HepG2 (cell line): Measurements from ENCODE around the gene RASSF7. TPM values are rescaled to one million over a fixed set of nuclear protein-coding genes. Genes with fewer than 3 reads are reported as not detected.

ENCODE experiments used
- ATF7 ChIP-seq, 2 experiments: fragments of 450-650 bp in 1 of 2; sonication (generic) in 1 of 2; formaldehyde crosslinking in 1 of 2; IDR thresholded peaks; 2 replicates each; pipeline versions ENCODE4 v1.4.0 to v1.6.1; 2016 to 2020; ENCODE audit warnings: antibody characterized with exemption in 1 of 2, mild to moderate bottlenecking in 1 of 2, missing genetic modification reagents in 1 of 2
- CBFB ChIP-seq: sonication (generic); formaldehyde crosslinking; IDR thresholded peaks from 2 replicates; pipeline ENCODE4 v1.4.0; 2020; ENCODE audit warnings: missing genetic modification reagents
- CHD2 ChIP-seq: IDR thresholded peaks from 2 replicates; pipeline ENCODE4 v1.6.1; 2011; ENCODE audit warnings: low read depth, low read length, improper control_type of control experiment
- DR1 ChIP-seq: sonication (generic); formaldehyde crosslinking; IDR thresholded peaks from 2 replicates; pipeline ENCODE4 v1.8.0; 2021; ENCODE audit warnings: mild to moderate bottlenecking, missing genetic modification reagents, inconsistent platforms
- ELF3 ChIP-seq: IDR thresholded peaks from 2 replicates; pipeline ENCODE4 v1.6.1; 2016; ENCODE audit warnings: missing genetic modification reagents, missing compliant biosample characterization
- ELF4 ChIP-seq: sonication (generic); formaldehyde crosslinking; IDR thresholded peaks from 2 replicates; pipeline ENCODE4 v1.5.0; 2020; ENCODE audit warnings: missing genetic modification reagents, mild to moderate bottlenecking, moderate library complexity, borderline replicate concordance
- ISL2 ChIP-seq: sonication (generic); formaldehyde crosslinking; IDR thresholded peaks from 2 replicates; pipeline ENCODE4 v1.5.0; 2020; ENCODE audit warnings: missing genetic modification reagents
- ISX ChIP-seq: sonication (generic); formaldehyde crosslinking; conservative IDR thresholded peaks from 2 replicates; pipeline ENCODE4 v1.5.0; 2020; ENCODE audit warnings: missing genetic modification reagents
- KDM5B ChIP-seq: sonication (generic); formaldehyde crosslinking; IDR thresholded peaks from 2 replicates; pipeline ENCODE4 v1.4.0; 2020; ENCODE audit warnings: missing genetic modification reagents, mild to moderate bottlenecking, borderline replicate concordance
- KLF13 ChIP-seq: sonication (generic); formaldehyde crosslinking; IDR thresholded peaks from 2 replicates; pipeline ENCODE4 v1.4.0; 2020; ENCODE audit warnings: mild to moderate bottlenecking, missing genetic modification reagents
- MAZ ChIP-seq, 2 experiments: sonication (generic) in 1 of 2; formaldehyde crosslinking in 1 of 2; IDR thresholded peaks; 2 replicates each; pipeline versions ENCODE4 v1.5.0 to v1.6.1; 2012 to 2020; ENCODE audit warnings: low read depth in 2 of 2, mild to moderate bottlenecking in 2 of 2, borderline replicate concordance in 1 of 2, improper control_type of control experiment in 1 of 2, low read length in 1 of 2, missing genetic modification reagents in 1 of 2, moderate library complexity in 1 of 2
- NRL ChIP-seq: sonication (generic); formaldehyde crosslinking; IDR thresholded peaks from 2 replicates; pipeline ENCODE4 v1.5.0; 2020; ENCODE audit warnings: missing genetic modification reagents, mild to moderate bottlenecking, moderate library complexity, borderline replicate concordance
- RBFOX2 ChIP-seq: fragments of 200-400 bp; formaldehyde crosslinking; IDR thresholded peaks from 2 replicates; pipeline ENCODE4 v1.6.1; 2017; ENCODE audit warnings: low read depth, mild to moderate bottlenecking, low read length
- SALL1 ChIP-seq: sonication (generic); formaldehyde crosslinking; IDR thresholded peaks from 2 replicates; pipeline ENCODE4 v1.8.0; 2022; ENCODE audit warnings: mild to moderate bottlenecking, missing genetic modification reagents
- SUZ12 ChIP-seq: fragments of 150-350 bp; IDR thresholded peaks from 2 replicates; pipeline ENCODE4 v1.6.1; 2014; ENCODE audit warnings: low read depth, low read length
- TAF1 ChIP-seq: sonication (generic); formaldehyde crosslinking; IDR thresholded peaks from 2 replicates; pipeline ENCODE4 v1.4.0; 2020; ENCODE audit warnings: missing genetic modification reagents
- TCF7 ChIP-seq: sonication (generic); IDR thresholded peaks from 2 replicates; pipeline ENCODE4 v1.6.1; 2016; ENCODE audit warnings: antibody characterized with exemption, low read depth
- TEAD3 ChIP-seq: optimal IDR thresholded peaks from 2 replicates; pipeline ENCODE3; 2016; ENCODE audit warnings: borderline replicate concordance
- ZNF224 ChIP-seq: sonication (generic); formaldehyde crosslinking; IDR thresholded peaks from 2 replicates; pipeline ENCODE4 v1.5.0; 2020; ENCODE audit warnings: mild to moderate bottlenecking, missing genetic modification reagents
- ZNF329 ChIP-seq: sonication (generic); formaldehyde crosslinking; IDR thresholded peaks from 2 replicates; pipeline ENCODE4 v1.9.0; 2021; ENCODE audit warnings: low read depth, mild to moderate bottlenecking, missing genetic modification reagents
- ZNF350 ChIP-seq: sonication (generic); formaldehyde crosslinking; IDR thresholded peaks from 2 replicates; pipeline ENCODE4 v1.4.0; 2020; ENCODE audit warnings: mild to moderate bottlenecking, low read depth, missing genetic modification reagents, borderline replicate concordance
- ZNF441 ChIP-seq: sonication (generic); formaldehyde crosslinking; IDR thresholded peaks from 2 replicates; pipeline ENCODE4 v1.7.0; 2021; ENCODE audit warnings: missing genetic modification reagents, borderline replicate concordance
- ZNF777 ChIP-seq: sonication (generic); formaldehyde crosslinking; IDR thresholded peaks from 2 replicates; pipeline ENCODE4 v1.4.0; 2020; ENCODE audit warnings: missing genetic modification reagents
- ZSCAN25 ChIP-seq: sonication (generic); formaldehyde crosslinking; IDR thresholded peaks from 2 replicates; pipeline ENCODE4 v1.8.0; 2022; ENCODE audit warnings: mild to moderate bottlenecking, missing genetic modification reagents
- polyA plus RNA-seq, 8 experiments: library from polyadenylated mRNA; depleted of rRNA in 3 of 8; stranded (reverse) in 7 of 8; unstranded in 1 of 8; fragments of >200 nt; fragmentation: Illumina TruSeq in 4 of 8; extraction: Trizol in 4 of 8; gene quantifications; 2 replicates each; pipeline versions ENCODE4 v1.2.1 to v1.2.3, GENCODE V29; 2011 to 2016; ENCODE audit warnings: low read depth in 4 of 8, missing spikeins in 1 of 8, mixed read lengths in 1 of 8; ENCODE audit not compliant: insufficient read depth in 1 of 8
- total RNA-seq, 5 experiments: library from RNA; depleted of rRNA; stranded (reverse); fragments of >200 nt; fragmentation: Illumina TruSeq; extraction: Trizol; gene quantifications; 2 replicates each; pipeline ENCODE4 v1.2.3, GENCODE V29; 2016; ENCODE audit warnings: low read depth in 1 of 5
- TF ChIP-seq, protein P1 (sequence below): sonication (generic); formaldehyde crosslinking; IDR thresholded peaks from 2 replicates; pipeline ENCODE4 v1.4.0; 2020; ENCODE audit warnings: missing genetic modification reagents
- TF ChIP-seq, protein P2 (sequence below): sonication (generic); formaldehyde crosslinking; IDR thresholded peaks from 2 replicates; pipeline ENCODE4 v1.8.1; 2023; ENCODE audit warnings: missing genetic modification reagents, mild to moderate bottlenecking, borderline replicate concordance
- TF ChIP-seq, protein P3 (sequence below): sonication (generic); formaldehyde crosslinking; IDR thresholded peaks from 2 replicates; pipeline ENCODE4 v1.8.1; 2023; ENCODE audit warnings: missing genetic modification reagents, inconsistent platforms, borderline replicate concordance

Gene RASSF7
- total and polyA plus RNA-seq, 2 of the 13 experiments (the other 11 are each of a cell fraction or from before 2014, with no cell fraction given) = 20.2 to 28.6 TPM

DNA sequence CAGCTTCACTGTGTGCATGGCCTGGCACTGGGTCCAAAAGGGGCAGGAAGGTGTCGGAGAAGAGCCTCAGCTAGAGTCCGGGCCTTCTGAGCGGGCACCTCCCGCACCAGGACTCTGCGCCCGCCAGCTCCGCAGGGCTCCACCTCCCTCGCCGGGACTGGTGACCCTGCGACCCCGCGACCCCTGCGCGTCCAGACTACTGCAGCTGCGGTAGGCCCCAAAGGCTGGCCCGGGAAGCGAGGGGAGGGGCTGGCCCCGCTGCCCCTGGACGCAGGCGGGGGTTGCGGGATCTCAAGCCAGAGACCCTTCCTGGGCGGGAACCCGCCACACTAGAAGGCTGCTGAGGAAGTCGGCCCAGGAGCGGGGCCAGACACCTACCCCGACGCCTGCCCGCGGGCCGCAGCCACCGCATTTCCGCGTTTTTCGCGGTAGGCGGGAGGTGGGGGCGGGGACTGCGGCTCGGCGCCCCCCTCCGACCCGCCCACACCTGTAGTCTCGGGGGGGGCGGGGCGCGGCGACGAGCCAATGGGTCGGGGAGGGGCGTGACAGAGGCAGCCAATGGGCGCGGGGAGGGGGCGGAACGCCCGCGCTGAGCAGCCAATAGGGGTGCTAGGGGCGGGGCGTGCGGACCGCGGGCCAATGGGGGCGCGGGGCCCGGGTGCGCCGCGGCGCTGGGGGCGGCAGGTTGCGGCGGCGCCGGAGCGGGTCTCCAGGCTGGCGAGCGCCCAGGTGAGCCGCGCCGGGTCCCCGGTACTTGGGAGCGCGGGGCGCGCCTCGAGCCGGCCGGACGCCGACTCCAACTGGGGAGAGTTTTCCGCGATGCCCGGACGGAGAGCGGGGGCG lies at the start of gene RASSF7, which contains the start of gene LMNTD2 (continued):
- TF ChIP-seq, protein P1, sequence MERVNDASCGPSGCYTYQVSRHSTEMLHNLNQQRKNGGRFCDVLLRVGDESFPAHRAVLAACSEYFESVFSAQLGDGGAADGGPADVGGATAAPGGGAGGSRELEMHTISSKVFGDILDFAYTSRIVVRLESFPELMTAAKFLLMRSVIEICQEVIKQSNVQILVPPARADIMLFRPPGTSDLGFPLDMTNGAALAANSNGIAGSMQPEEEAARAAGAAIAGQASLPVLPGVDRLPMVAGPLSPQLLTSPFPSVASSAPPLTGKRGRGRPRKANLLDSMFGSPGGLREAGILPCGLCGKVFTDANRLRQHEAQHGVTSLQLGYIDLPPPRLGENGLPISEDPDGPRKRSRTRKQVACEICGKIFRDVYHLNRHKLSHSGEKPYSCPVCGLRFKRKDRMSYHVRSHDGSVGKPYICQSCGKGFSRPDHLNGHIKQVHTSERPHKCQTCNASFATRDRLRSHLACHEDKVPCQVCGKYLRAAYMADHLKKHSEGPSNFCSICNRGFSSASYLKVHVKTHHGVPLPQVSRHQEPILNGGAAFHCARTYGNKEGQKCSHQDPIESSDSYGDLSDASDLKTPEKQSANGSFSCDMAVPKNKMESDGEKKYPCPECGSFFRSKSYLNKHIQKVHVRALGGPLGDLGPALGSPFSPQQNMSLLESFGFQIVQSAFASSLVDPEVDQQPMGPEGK = peak; percentile 85
- no peak; the same call in 1 of the 2 replicates for TF ChIP-seq MAZ (IDR thresholded peaks at IDR 0.05; ENCODE audit: borderline replicate concordance, low read depth, low read length)
- TF ChIP-seq MAZ (CRISPR knock-in tag; IDR thresholded peaks at IDR 0.05; ENCODE audit: low read depth) = peak; percentile 89
- TF ChIP-seq ZNF224 (CRISPR knock-in tag) = peak; percentile 26; the same call in 1 of the 2 replicates
- peak; percentile 71 for TF ChIP-seq NRL
- TF ChIP-seq SUZ12 = no peak
- peak; percentile 72 for TF ChIP-seq KDM5B (CRISPR knock-in tag)
- peak; percentile 53; the same call in 1 of the 2 replicates for TF ChIP-seq DR1
- peak; percentile 66; the same call in 1 of the 2 replicates for TF ChIP-seq CHD2
- peak; percentile 52; the same call in 1 of the 2 replicates for TF ChIP-seq ISL2 (CRISPR knock-in tag)
- TF ChIP-seq TCF7 = no peak
- 0 out of 2 replicates have a peak, but pooled peaks have one; percentile 62 for TF ChIP-seq KLF13 (CRISPR knock-in tag)
- peak; percentile 93 for TF ChIP-seq ELF3 (CRISPR knock-in tag)
- peak; percentile 58; the same call in 1 of the 2 replicates for TF ChIP-seq TAF1 (CRISPR knock-in tag)
- TF ChIP-seq ZNF329 (CRISPR knock-in tag) = peak; percentile 44; the same call in 1 of the 2 replicates
- no peak for TF ChIP-seq ZNF441 (CRISPR knock-in tag)
- no peak; the same call in none of the 2 replicates for TF ChIP-seq CBFB (CRISPR knock-in tag)
- peak; percentile 48; the same call in 1 of the 2 replicates for TF ChIP-seq ZNF350 (CRISPR knock-in tag)
- TF ChIP-seq ATF7 (IDR thresholded peaks at IDR 0.05) = no peak
- TF ChIP-seq ATF7 (CRISPR knock-in tag; IDR thresholded peaks at IDR 0.05) = 0 out of 2 replicates have a peak, but pooled peaks have one; percentile 28
- TF ChIP-seq, protein P2, sequence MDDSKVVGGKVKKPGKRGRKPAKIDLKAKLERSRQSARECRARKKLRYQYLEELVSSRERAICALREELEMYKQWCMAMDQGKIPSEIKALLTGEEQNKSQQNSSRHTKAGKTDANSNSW (CRISPR knock-in tag) = no peak
- TF ChIP-seq RBFOX2 = peak; percentile 74
- TF ChIP-seq ISX (CRISPR knock-in tag) = no peak
- TF ChIP-seq ELF4 = peak; percentile 89
- peak; percentile 47 for TF ChIP-seq TEAD3
- TF ChIP-seq SALL1 = peak; percentile 79
- TF ChIP-seq ZSCAN25 = peak; percentile 61; the same call in 1 of the 2 replicates
- peak; percentile 41; the same call in 1 of the 2 replicates for TF ChIP-seq ZNF777 (CRISPR knock-in tag)
- TF ChIP-seq, protein P3, sequence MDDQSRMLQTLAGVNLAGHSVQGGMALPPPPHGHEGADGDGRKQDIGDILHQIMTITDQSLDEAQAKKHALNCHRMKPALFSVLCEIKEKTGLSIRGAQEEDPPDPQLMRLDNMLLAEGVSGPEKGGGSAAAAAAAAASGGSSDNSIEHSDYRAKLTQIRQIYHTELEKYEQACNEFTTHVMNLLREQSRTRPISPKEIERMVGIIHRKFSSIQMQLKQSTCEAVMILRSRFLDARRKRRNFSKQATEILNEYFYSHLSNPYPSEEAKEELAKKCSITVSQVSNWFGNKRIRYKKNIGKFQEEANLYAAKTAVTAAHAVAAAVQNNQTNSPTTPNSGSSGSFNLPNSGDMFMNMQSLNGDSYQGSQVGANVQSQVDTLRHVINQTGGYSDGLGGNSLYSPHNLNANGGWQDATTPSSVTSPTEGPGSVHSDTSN (CRISPR knock-in tag) = no peak
